ENCODE measurements around the gene PTCHD4. TPM values are rescaled to one million over a fixed set of nuclear protein-coding genes. Genes with fewer than 3 reads are reported as not detected.

The PTCHD4 gene
- total and polyA plus RNA-seq, 2 of the 13 experiments (the other 11 are each of a cell fraction or from before 2014, with no cell fraction given) = 28.4 to 32.9 TPM

- no TSS peak for BruUV-seq (replicated peaks)
- peaks cover 22% of the 10 kb centered on the region for H4K20me1 ChIP-seq (ENCODE audit: insufficient read depth, low read length)
- in situ Hi-C loops (cut with HindIII; ENCODE audit: extremely low pct_ligation_motif_present, low pct_unique_long_range_greater_than_20kb) = no loop called here
These were observed 35.8 kb downstream of the PTCHD4 start for GRCh38 chr6:48075181-48075580.

More at GRCh38 chr6:48075181-48075580, 35.8 kb downstream of the PTCHD4 start:
- ChIA-PET POLR2A (no interaction called here), CTCF (ENCODE audit: low intra/inter-chr PET ratio, low total read pairs) (no interaction called here)
- intact Hi-C loops (cut with micrococcal nuclease; ENCODE audit: unreplicated experiment) = no loop called here
- no peak overlapping the region for H2AFZ ChIP-seq (ENCODE audit: low read length)
- no peak overlapping the region for H3K4me2 ChIP-seq (ENCODE audit: low read depth, low read length)
- H3K4me1 ChIP-seq (ENCODE audit: insufficient read depth, low read length) = peaks cover 34% of the 10 kb centered on the region
- H3K27ac ChIP-seq (ENCODE audit: extremely low read length, insufficient read depth, low read length) = no peak overlapping the region
- peaks cover 18% of the 10 kb centered on the region for H3K79me2 ChIP-seq (ENCODE audit: insufficient read depth, low read length)
- TF ChIP-seq CREB1 (IDR thresholded peaks at IDR 0.05) (no peak), CREB1 (CRISPR knock-in tag; IDR thresholded peaks at IDR 0.05) (no peak), CTCF (CRISPR knock-in tag; IDR thresholded peaks at IDR 0.05) (no peak), ZNF75D (CRISPR knock-in tag; IDR thresholded peaks at IDR 0.05; ENCODE audit: borderline replicate concordance) (no peak), ZNF549 (CRISPR knock-in tag; IDR thresholded peaks at IDR 0.05) (no peak), ZXDC (CRISPR knock-in tag; IDR thresholded peaks at IDR 0.05) (no peak), ZBTB26 (CRISPR knock-in tag; IDR thresholded peaks at IDR 0.05; ENCODE audit: borderline replicate concordance) (no peak), PLRG1 (conservative IDR thresholded peaks at IDR 0.05) (no peak), MTA3 (CRISPR knock-in tag; IDR thresholded peaks at IDR 0.05) (no peak), BRCA1 (CRISPR knock-in tag; IDR thresholded peaks at IDR 0.05) (no peak), MBNL3 (CRISPR knock-in tag; conservative IDR thresholded peaks at IDR 0.05) (no peak), HIC2 (CRISPR knock-in tag; IDR thresholded peaks at IDR 0.05; ENCODE audit: low read depth) (no peak), KLF16 (CRISPR knock-in tag; IDR thresholded peaks at IDR 0.05) (no peak)
- FAIRE-seq (no peak), DNase-seq (ENCODE audit: low spot score) (no peak), ATAC-seq (no peak)
- no peak overlapping the region for H3K9ac ChIP-seq (ENCODE audit: insufficient read depth, low read depth, low read length)
- peaks cover 0 to 2% of the 10 kb centered on the region in 2 experiments; a peak in 4 of 5 replicates for H3K36me3 ChIP-seq (replicated peaks in 1 of 2; ENCODE audit: control insufficient read depth in 1 of 2, insufficient read depth in 2 of 2, low read length in 2 of 2)
- no peak overlapping the region for H3K4me3 ChIP-seq (replicated peaks in 1 of 3; ENCODE audit: insufficient read depth in 1 of 3, low read depth in 2 of 3, low read length in 3 of 3)
- H3K27me3 ChIP-seq (ENCODE audit: control insufficient read depth in 1 of 2, insufficient read depth in 2 of 2, low read length in 2 of 2) = no peaks in the 10 kb centered on the region
- H3K9me3 ChIP-seq (ENCODE audit: low read length) = no peaks in the 10 kb centered on the region

Data from HepG2 (cell line).